HG03432 (cell line): ENCODE data around the gene IL15.
"Not testable (repeated sequence)": the region's sequence is repeated elsewhere in the genome, so short reads cannot be mapped to it uniquely, and the experiment has no call there.

Experiments
- ATAC-seq: cut with Tn5 transposase; IDR thresholded peaks from one replicate; pipeline ENCODE4 v1.9.1; 2021; ENCODE audit warnings: mild to moderate bottlenecking, moderate library complexity; ENCODE audit not compliant: unreplicated experiment

Gene IL15

GRCh38 chr4:141645611-141646340, 9.4 kb downstream of the IL15 start:
- peak; percentile 34 for ATAC-seq

DNA sequence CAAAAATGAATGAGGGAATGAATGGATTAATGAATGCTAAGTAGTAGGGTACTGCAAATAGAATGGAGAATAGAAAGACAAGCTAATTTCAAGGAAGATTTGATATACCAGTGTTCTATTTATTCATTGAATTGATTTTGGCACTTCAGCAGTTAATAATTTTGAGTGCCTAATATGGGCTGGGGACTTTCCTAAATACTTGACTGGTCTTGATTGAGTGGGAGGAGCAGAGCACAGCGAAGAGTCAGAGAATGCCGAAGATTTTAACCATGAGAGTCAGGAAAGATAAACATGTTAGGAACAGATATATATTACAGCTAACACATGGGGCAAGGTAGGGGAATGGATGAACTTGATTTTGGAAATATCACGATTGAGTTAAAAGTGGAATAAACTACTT, 10.6 kb downstream of the IL15 start:
- ATAC-seq = no peak

DNA sequence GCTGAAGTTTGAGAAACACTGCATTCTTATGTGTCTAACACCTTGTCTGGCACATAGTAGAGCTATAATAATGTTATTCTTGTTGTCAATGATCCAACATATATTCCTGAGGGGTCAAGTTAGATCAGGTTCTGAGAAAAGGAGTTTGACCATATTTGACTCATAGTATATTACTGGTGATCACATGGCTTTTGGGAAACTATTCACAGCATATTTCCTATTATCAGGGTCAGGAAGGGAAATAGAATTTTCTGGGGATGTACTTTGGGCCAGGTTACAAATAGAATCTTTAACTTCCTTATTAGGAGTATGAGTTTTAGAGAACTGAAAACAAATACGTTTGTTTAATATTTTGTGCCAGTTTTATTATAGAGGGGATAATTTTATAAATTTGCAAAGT, 11.6 kb downstream of the IL15 start:
- no peak for ATAC-seq

- no peak for ATAC-seq
These were observed 15.9 kb downstream of the IL15 start for GRCh38 chr4:141652161-141652778.

DNA sequence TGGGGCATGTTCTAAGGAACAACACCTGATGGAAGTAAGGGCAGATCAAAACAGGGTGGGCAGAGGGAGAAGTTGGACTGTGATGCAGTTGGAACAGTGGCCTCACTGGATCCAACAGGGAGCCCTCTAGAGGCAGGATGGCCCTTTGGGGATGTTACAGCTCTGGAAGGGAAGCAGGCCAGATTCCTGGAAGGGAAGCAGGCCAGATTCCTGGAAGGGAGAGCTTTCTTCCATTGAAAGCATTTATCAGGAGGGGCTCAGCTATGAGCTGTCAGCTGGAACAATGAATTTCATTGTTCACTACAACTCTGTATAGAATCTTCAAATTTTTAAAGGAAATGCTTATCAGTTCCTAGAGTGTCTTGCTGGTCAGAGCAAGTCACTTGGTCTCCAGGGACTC, 17.7 kb downstream of the IL15 start:
- ATAC-seq = no peak

- no peak for ATAC-seq
These were observed 19.6 kb downstream of the IL15 start for GRCh38 chr4:141656031-141656430.

DNA sequence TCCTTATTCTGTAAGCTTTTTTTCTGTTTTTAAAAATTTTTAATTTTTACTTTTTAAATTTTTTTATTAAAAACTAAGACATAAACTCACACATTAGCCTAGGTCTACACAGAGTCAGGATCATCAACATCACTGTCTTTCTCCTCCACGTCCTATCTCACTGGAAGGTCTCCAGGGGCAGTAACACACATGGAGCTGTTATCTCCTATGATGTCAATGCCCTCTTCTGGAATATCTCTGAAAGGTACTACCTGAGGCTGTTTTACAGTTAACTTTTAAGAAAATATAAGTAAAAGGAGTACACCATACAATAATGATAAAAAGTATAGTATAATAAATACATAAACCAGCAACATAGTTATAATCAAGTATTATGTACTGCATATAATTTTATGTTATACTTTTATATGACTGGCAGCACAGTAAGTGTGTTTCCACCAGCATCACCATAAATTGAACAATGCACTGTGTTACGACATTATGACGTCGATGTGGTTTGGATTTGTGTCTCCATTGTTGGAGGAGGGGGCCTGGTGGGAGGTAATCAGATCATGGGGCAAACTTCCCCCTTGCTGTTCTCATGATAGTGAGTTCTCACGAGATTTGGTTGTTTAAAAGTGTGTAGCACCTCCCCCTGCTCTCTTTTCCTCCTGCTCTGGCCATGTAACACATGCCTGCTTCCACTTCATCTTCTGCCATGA, 21.3 kb downstream of the IL15 start:
- ATAC-seq = no peak

DNA sequence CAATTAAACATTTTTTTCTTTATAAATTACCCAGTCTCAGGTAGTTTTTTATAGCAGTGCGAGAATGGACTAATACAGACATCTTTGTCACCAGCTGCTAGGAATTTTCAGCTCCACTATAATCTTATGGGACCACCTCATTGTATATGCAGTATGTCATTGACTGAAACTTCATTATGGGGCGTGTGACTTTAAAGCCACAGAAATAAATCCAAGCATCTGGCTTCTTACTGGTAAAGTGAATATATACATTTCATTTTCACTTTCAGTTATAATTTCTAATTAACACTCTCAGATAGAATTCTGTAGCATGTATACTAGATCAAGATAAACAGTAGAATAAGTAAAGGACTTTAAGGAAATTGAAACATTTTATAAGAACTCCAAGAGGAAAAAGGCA, 21.9 kb downstream of the IL15 start:
- peak; percentile 51 for ATAC-seq

DNA sequence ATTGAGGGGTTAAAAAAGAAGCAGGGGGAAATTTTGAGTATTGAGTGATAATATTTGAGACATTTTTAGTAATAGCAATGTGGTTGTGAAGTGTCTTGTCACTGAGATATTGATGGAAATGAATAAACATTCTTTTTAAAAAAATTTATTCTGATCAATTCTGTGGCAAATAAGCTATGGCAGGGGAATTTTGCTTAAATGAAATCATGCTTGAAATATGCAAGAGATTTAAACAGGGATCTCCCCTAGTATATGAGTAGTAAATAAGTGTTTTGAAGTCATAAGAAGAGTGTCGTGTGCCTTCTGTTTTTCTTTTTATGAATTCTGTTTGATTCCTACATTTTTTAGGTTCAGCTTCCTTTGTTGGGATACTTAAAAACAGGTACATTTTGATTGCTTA, 23.2 kb downstream of the IL15 start:
- ATAC-seq = peak; percentile 34

DNA sequence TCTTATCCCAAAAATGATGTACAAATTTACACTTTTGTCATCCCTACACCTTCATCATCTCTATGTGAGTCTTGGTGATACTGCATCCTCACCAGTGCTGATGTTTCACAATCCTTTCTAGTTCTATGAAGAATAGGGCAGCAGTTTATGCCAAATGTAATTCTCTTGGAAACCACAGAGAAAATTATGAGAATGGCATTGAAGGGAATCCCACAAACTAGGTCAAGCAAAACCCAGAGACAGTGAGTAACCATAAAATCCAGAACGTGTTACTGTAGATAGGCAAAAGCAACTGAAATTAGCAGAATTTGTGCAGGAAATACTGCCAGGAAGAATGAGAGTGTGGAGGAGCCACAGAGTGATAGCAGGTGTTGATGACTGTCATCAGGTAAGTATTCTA, 24.5 kb downstream of the IL15 start:
- no peak for ATAC-seq

DNA sequence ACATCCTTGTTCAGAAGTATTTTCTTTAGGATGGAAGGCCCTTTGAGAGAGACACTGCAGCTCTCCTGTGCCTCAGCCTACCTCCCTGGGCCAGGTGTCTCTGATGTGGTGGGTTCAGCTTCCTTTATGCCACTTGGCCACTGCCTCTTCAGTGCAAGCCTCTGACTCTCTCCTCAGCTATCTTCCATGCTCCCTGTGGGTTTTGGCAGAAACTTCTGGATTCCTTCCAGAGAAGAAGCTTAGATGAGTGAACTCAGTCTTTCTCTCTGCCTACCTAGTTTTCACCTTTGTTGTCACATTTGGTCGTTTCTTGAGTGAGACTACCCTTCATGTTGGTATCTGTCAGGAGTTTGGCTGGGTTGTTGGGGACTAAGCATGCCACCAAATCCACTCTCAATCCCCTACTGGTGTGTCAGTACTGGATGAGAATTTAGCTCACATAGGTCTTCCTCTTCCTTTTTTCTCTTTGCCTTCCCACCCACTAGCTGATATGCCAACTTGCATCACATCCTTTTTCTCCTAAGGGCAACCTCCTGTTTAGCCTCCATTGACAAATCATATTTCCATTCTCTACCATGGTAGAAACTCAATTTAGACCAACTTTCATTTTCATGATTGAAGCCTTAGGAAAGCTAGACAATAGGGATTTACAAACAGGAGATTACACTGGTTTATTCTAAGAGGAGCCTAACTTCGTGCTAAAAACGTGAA, 32.0 kb downstream of the IL15 start:
- no peak for ATAC-seq

DNA sequence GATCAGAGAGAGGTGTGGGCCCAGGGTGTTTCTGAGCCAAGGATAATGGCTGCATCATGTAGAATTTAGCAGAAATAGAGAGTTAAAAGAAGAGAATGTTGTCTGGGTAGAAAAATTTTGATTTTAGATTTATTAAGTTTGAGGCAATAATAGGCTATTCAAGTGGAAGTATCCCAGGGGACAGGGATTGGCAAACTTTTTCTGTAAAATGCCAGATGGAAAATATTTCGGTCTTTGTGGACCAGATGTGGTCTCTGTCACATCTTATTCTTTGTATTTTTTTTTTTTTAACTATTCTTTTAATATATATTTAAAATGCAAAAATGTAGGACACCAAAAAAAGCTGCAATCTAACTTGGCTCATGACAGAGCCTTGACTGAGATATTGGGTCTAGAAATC, 33.1 kb downstream of the IL15 start:
- no peak for ATAC-seq

DNA sequence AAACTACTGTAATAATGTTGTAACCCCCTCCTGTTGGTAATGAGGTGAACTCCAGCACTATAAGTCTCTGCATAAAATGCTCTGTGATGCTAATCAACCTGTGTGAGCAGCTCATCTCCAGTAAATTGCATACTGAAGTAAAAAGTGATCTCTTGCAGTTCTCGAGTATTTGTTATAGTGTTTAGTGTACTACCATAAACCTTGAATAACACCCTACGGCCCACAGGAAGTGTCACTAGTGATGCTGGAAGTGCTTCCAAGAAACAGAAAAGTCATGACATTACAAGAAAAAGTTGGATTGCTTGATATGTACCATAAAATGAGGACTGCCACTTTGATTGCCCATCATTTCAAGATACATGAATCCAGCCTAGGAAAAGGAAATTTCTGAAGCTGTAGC, 39.0 kb downstream of the IL15 start:
- no peak for ATAC-seq

- ATAC-seq = no peak
These were observed 39.8 kb downstream of the IL15 start for GRCh38 chr4:141676087-141676670.

GRCh38 chr4:141680060-141680459, 43.7 kb downstream of the IL15 start:
- no peak for ATAC-seq

GRCh38 chr4:141684785-141685184, 48.4 kb downstream of the IL15 start:
- no peak for ATAC-seq

DNA sequence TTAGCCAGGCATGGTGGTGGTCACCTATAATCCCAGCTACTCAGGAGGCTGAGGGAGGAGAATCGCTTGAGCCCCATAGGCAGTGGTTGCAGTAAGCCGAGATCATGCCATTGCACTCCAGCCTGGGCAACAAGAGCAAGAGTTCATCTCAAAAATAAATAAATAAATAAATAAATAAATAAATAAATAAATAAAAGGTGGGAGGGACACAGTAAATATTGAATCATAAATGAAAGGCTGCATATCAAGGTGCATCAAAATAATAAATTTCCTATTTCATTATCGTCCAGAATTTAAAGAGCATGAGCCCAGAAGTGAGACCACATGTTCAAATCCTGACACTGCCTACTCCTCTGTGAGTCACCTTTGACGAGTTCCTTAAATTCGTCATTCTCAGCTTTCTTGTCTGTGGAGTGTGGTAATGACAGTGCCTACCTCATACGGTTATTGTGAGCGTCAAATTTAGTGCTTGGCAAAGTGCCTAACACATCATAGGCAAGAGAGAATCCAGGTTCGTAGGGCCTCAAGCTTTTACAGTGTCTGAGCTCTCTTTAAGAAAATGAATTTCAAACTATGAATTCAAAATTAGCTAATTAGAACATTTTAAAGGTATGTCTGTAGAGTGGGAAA, 49.9 kb downstream of the IL15 start:
- ATAC-seq = no peak

DNA sequence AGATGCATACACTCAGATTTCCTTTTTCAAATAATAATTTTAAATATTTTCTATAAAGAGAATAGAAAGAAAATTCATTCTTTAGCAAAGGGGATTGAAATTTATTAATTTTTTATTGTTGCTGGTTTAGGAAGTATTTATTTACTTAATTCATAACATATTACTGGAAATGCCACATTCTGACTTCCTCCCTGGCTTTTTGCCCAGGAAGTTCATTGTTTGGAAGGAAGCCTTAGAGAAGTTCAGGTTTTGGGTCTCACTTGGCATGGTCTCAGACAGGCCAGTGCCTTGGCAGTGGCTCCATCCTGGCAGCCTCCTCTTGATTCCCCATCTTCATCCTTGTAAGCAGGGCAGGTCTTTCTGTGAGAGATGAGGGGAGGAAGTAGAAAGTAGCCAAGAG, 50.5 kb downstream of the IL15 start:
- no peak for ATAC-seq

- not testable (repeated sequence) for ATAC-seq
These were observed 53.4 kb downstream of the IL15 start for GRCh38 chr4:141689726-141690296.

DNA sequence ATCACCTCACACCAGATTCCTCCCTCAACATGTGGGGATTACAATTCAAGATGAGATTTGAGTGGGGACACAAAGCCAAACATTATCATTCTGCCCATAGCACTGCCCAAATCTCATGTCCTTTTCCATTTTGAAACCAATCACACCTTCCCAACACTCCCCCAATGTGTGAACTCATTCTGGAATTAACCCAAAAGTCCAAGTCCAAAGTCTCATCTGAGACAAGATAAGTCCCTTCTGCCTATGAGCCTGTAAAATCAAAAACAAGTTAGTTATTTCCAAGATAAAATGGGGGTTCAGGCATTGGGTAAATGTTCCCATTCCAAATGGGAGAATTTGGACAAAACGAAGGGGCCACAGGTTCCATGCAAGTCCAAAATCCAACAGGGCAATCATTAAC, 54.9 kb downstream of the IL15 start:
- not testable (repeated sequence) for ATAC-seq
